HEK293 (cell line): ENCODE results near the gene TSPEAR.

Experiments
- BCL11B ChIP-seq: fragments of 450-650 bp; formaldehyde crosslinking; IDR thresholded peaks from 2 replicates; pipeline ENCODE4 v1.5.1; 2016; ENCODE audit warnings: low read depth, missing biosample characterization, missing genetic modification characterization
- OSR2 ChIP-seq: fragments of 450-650 bp; formaldehyde crosslinking; IDR thresholded peaks from 2 replicates; pipeline ENCODE4 v1.5.1; 2016; ENCODE audit warnings: missing biosample characterization, missing genetic modification characterization
- PRDM1 ChIP-seq: fragments of 450-650 bp; formaldehyde crosslinking; IDR thresholded peaks from 2 replicates; pipeline ENCODE4; 2016; ENCODE audit warnings: missing biosample characterization, missing genetic modification characterization
- SP7 ChIP-seq: fragments of 450-650 bp; formaldehyde crosslinking; IDR thresholded peaks from 2 replicates; pipeline ENCODE4 v1.5.1; 2016; ENCODE audit warnings: missing biosample characterization, missing genetic modification characterization
- ZNF121 ChIP-seq: fragments of 450-650 bp; formaldehyde crosslinking; IDR thresholded peaks from 2 replicates; pipeline ENCODE4 v1.5.1; 2016; ENCODE audit warnings: missing biosample characterization, missing genetic modification characterization
- ZNF146 ChIP-seq: fragments of 450-650 bp; formaldehyde crosslinking; IDR thresholded peaks from 2 replicates; pipeline ENCODE4 v1.5.1; 2016; ENCODE audit warnings: missing biosample characterization, missing genetic modification characterization
- ZNF223 ChIP-seq: fragments of 450-650 bp; formaldehyde crosslinking; IDR thresholded peaks from 2 replicates; pipeline ENCODE4 v1.5.1; 2016; ENCODE audit warnings: missing biosample characterization, missing genetic modification characterization
- ZNF394 ChIP-seq: fragments of 450-650 bp; formaldehyde crosslinking; IDR thresholded peaks from 2 replicates; pipeline ENCODE4 v1.5.1; 2016; ENCODE audit warnings: missing biosample characterization, missing genetic modification characterization, mild to moderate bottlenecking, moderate library complexity, borderline replicate concordance
- ZNF404 ChIP-seq: fragments of 450-650 bp; formaldehyde crosslinking; IDR thresholded peaks from 2 replicates; pipeline ENCODE4 v1.5.1; 2017; ENCODE audit warnings: missing biosample characterization, missing genetic modification characterization
- ZNF423 ChIP-seq: fragments of 450-650 bp; formaldehyde crosslinking; IDR thresholded peaks from 2 replicates; pipeline ENCODE4 v1.5.1; 2016; ENCODE audit warnings: missing biosample characterization, missing genetic modification characterization
- ZNF514 ChIP-seq: fragments of 450-650 bp; formaldehyde crosslinking; IDR thresholded peaks from 2 replicates; pipeline ENCODE4 v1.5.1; 2016; ENCODE audit warnings: missing biosample characterization, missing genetic modification characterization
- ZNF529 ChIP-seq: fragments of 450-650 bp; formaldehyde crosslinking; IDR thresholded peaks from 2 replicates; pipeline ENCODE4 v1.5.1; 2017; ENCODE audit warnings: missing genetic modification characterization, missing biosample characterization; ENCODE audit not compliant: insufficient replicate concordance
- ZNF629 ChIP-seq: fragments of 450-650 bp; formaldehyde crosslinking; IDR thresholded peaks from 2 replicates; pipeline ENCODE4 v1.5.1; 2017; ENCODE audit warnings: missing biosample characterization, missing genetic modification characterization
- ZNF654 ChIP-seq: fragments of 450-650 bp; formaldehyde crosslinking; IDR thresholded peaks from 2 replicates; pipeline ENCODE4 v1.5.1; 2016; ENCODE audit warnings: low read depth, missing biosample characterization, missing genetic modification characterization
- TF ChIP-seq, protein P1 (sequence below): fragments of 450-650 bp; formaldehyde crosslinking; optimal IDR thresholded peaks from 2 replicates; pipeline ENCODE3; 2016; ENCODE audit warnings: missing biosample characterization, mild to moderate bottlenecking, missing genetic modification characterization
- TF ChIP-seq, protein P2 (sequence below): fragments of 450-650 bp; formaldehyde crosslinking; conservative IDR thresholded peaks from 2 replicates; pipeline ENCODE4 v1.5.1; 2016; ENCODE audit warnings: low read depth, missing biosample characterization, missing genetic modification characterization
- TF ChIP-seq, protein P3 (sequence below): fragments of 450-650 bp; formaldehyde crosslinking; IDR thresholded peaks from 2 replicates; pipeline ENCODE4 v1.5.1; 2017; ENCODE audit warnings: missing biosample characterization, missing genetic modification characterization
- TF ChIP-seq, protein P4 (sequence below): fragments of 450-650 bp; formaldehyde crosslinking; IDR thresholded peaks from 2 replicates; pipeline ENCODE4 v1.5.1; 2016; ENCODE audit warnings: missing biosample characterization, missing genetic modification characterization
- TF ChIP-seq, protein P5 (sequence below): fragments of 450-650 bp; formaldehyde crosslinking; IDR thresholded peaks from 2 replicates; pipeline ENCODE4 v1.5.1; 2016; ENCODE audit warnings: missing biosample characterization, missing genetic modification characterization
- TF ChIP-seq, protein P6 (sequence below): fragments of 450-650 bp; formaldehyde crosslinking; IDR thresholded peaks from 2 replicates; pipeline ENCODE4 v1.5.1; 2016; ENCODE audit warnings: missing biosample characterization, missing genetic modification characterization
- TF ChIP-seq, protein P7 (sequence below): fragments of 450-650 bp; formaldehyde crosslinking; IDR thresholded peaks from 2 replicates; pipeline ENCODE4 v1.5.1; 2016; ENCODE audit warnings: missing biosample characterization, missing genetic modification characterization

The TSPEAR gene

DNA sequence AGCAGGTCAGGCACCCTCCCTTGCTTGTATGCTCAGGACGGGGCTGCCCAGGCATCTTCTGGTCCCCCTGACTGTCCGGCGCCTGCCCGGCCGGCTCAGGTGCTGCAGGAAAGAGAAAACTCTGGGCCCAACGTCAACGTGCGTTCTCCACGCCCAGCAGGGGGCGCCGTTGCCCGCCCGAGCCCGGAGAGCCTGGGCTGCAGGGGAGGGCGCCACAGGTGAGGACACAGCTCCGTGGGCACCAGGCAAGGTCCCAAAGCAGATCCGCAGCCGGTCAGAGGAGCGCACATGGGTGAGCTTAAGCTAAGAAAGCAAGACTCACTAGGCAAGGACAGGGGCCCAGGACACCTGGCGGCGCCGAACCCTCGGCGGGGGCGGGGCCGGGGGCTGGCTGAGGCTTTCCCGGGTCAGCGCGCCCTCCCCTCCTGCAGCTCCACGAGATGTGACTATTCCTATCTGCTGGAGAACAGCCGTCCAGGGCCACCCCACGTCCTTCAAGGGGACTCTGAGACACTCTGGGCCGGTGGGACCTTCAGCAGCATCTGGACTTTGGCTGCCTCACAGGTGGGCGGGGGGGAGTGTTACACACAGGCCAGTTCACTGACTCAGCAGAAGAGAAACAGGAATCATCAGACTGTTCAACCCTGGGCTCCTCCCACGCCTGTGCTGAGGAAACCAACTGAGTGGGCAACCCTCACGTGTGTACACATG is 200.7 kb downstream of the TSPEAR start (continued):
- TF ChIP-seq ZNF514 (tag by site-specific recombination), result no peak
- TF ChIP-seq, protein P1, sequence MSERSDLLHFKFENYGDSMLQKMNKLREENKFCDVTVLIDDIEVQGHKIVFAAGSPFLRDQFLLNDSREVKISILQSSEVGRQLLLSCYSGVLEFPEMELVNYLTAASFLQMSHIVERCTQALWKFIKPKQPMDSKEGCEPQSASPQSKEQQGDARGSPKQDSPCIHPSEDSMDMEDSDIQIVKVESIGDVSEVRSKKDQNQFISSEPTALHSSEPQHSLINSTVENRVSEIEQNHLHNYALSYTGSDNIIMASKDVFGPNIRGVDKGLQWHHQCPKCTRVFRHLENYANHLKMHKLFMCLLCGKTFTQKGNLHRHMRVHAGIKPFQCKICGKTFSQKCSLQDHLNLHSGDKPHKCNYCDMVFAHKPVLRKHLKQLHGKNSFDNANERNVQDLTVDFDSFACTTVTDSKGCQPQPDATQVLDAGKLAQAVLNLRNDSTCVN (tag by site-specific recombination), result peak; percentile 28
- TF ChIP-seq, protein P2, sequence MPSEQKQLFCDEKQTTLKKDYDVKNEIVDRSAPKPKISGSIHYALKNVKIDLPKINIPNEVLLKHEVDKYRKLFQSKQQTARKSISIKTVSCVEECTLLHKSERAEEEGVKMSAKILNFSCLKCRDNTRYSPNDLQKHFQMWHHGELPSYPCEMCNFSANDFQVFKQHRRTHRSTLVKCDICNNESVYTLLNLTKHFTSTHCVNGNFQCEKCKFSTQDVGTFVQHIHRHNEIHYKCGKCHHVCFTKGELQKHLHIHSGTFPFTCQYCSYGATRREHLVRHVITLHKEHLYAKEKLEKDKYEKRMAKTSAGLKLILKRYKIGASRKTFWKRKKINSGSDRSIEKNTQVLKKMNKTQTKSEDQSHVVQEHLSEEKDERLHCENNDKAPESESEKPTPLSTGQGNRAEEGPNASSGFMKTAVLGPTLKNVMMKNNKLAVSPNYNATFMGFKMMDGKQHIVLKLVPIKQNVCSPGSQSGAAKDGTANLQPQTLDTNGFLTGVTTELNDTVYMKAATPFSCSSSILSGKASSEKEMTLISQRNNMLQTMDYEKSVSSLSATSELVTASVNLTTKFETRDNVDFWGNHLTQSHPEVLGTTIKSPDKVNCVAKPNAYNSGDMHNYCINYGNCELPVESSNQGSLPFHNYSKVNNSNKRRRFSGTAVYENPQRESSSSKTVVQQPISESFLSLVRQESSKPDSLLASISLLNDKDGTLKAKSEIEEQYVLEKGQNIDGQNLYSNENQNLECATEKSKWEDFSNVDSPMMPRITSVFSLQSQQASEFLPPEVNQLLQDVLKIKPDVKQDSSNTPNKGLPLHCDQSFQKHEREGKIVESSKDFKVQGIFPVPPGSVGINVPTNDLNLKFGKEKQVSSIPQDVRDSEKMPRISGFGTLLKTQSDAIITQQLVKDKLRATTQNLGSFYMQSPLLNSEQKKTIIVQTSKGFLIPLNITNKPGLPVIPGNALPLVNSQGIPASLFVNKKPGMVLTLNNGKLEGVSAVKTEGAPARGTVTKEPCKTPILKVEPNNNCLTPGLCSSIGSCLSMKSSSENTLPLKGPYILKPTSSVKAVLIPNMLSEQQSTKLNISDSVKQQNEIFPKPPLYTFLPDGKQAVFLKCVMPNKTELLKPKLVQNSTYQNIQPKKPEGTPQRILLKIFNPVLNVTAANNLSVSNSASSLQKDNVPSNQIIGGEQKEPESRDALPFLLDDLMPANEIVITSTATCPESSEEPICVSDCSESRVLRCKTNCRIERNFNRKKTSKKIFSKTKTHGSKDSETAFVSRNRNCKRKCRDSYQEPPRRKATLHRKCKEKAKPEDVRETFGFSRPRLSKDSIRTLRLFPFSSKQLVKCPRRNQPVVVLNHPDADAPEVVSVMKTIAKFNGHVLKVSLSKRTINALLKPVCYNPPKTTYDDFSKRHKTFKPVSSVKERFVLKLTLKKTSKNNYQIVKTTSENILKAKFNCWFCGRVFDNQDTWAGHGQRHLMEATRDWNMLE (tag by site-specific recombination), result no peak
- TF ChIP-seq ZNF423 (tag by site-specific recombination), result peak; percentile 12; the same call in 1 of the 2 replicates
- 0 out of 2 replicates have a peak, but pooled peaks have one; percentile 29 for TF ChIP-seq ZNF629 (tag by site-specific recombination)
- TF ChIP-seq, protein P3, sequence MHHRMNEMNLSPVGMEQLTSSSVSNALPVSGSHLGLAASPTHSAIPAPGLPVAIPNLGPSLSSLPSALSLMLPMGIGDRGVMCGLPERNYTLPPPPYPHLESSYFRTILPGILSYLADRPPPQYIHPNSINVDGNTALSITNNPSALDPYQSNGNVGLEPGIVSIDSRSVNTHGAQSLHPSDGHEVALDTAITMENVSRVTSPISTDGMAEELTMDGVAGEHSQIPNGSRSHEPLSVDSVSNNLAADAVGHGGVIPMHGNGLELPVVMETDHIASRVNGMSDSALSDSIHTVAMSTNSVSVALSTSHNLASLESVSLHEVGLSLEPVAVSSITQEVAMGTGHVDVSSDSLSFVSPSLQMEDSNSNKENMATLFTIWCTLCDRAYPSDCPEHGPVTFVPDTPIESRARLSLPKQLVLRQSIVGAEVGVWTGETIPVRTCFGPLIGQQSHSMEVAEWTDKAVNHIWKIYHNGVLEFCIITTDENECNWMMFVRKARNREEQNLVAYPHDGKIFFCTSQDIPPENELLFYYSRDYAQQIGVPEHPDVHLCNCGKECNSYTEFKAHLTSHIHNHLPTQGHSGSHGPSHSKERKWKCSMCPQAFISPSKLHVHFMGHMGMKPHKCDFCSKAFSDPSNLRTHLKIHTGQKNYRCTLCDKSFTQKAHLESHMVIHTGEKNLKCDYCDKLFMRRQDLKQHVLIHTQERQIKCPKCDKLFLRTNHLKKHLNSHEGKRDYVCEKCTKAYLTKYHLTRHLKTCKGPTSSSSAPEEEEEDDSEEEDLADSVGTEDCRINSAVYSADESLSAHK (tag by site-specific recombination), result no peak
- TF ChIP-seq ZNF404 (tag by site-specific recombination), result no peak
- no peak for TF ChIP-seq ZNF146 (tag by site-specific recombination)
- TF ChIP-seq ZNF654 (tag by site-specific recombination), result peak; percentile 74
- no peak for TF ChIP-seq ZNF394 (tag by site-specific recombination)
- TF ChIP-seq ZNF121 (tag by site-specific recombination), result no peak; the same call in 1 of the 2 replicates
- TF ChIP-seq PRDM1 (tag by site-specific recombination), result no peak
- TF ChIP-seq, protein P4, sequence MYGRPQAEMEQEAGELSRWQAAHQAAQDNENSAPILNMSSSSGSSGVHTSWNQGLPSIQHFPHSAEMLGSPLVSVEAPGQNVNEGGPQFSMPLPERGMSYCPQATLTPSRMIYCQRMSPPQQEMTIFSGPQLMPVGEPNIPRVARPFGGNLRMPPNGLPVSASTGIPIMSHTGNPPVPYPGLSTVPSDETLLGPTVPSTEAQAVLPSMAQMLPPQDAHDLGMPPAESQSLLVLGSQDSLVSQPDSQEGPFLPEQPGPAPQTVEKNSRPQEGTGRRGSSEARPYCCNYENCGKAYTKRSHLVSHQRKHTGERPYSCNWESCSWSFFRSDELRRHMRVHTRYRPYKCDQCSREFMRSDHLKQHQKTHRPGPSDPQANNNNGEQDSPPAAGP, result peak; percentile 28; the same call in 1 of the 2 replicates
- no peak for TF ChIP-seq ZNF529 (tag by site-specific recombination)
- TF ChIP-seq OSR2, result no peak
- TF ChIP-seq, protein P5, sequence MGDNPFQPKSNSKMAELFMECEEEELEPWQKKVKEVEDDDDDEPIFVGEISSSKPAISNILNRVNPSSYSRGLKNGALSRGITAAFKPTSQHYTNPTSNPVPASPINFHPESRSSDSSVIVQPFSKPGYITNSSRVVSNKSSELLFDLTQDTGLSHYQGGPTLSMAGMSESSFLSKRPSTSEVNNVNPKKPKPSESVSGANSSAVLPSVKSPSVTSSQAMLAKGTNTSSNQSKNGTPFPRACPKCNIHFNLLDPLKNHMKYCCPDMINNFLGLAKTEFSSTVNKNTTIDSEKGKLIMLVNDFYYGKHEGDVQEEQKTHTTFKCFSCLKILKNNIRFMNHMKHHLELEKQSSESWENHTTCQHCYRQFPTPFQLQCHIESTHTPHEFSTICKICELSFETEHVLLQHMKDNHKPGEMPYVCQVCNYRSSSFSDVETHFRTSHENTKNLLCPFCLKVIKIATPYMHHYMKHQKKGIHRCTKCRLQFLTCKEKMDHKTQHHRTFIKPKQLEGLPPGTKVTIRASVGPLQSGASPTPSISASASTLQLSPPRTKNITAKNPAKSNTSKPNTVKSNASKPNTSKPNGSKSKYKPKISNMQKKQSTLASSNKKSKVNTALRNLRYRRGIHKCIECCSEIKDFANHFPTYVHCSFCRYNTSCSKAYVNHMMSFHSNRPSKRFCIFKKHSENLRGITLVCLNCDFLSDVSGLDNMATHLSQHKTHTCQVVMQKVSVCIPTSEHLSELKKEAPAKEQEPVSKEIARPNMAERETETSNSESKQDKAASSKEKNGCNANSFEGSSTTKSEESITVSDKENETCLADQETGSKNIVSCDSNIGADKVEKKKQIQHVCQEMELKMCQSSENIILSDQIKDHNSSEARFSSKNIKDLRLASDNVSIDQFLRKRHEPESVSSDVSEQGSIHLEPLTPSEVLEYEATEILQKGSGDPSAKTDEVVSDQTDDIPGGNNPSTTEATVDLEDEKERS (tag by site-specific recombination), result no peak
- TF ChIP-seq BCL11B (tag by site-specific recombination), result no peak
- TF ChIP-seq, protein P6, sequence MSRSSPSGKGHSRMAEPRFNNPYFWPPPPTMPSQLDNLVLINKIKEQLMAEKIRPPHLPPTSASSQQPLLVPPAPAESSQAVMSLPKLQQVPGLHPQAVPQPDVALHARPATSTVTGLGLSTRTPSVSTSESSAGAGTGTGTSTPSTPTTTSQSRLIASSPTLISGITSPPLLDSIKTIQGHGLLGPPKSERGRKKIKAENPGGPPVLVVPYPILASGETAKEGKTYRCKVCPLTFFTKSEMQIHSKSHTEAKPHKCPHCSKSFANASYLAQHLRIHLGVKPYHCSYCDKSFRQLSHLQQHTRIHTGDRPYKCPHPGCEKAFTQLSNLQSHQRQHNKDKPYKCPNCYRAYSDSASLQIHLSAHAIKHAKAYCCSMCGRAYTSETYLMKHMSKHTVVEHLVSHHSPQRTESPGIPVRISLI (tag by site-specific recombination), result no peak
- TF ChIP-seq, protein P7, sequence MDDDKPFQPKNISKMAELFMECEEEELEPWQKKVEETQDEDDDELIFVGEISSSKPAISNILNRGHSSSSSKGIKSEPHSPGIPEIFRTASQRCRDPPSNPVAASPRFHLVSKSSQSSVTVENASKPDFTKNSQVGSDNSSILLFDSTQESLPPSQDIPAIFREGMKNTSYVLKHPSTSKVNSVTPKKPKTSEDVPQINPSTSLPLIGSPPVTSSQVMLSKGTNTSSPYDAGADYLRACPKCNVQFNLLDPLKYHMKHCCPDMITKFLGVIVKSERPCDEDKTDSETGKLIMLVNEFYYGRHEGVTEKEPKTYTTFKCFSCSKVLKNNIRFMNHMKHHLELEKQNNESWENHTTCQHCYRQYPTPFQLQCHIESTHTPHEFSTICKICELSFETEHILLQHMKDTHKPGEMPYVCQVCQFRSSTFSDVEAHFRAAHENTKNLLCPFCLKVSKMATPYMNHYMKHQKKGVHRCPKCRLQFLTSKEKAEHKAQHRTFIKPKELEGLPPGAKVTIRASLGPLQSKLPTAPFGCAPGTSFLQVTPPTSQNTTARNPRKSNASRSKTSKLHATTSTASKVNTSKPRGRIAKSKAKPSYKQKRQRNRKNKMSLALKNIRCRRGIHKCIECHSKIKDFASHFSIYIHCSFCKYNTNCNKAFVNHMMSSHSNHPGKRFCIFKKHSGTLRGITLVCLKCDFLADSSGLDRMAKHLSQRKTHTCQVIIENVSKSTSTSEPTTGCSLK (tag by site-specific recombination), result no peak
- TF ChIP-seq SP7 (tag by site-specific recombination), result peak; percentile 54; the same call in 1 of the 2 replicates
- no peak for TF ChIP-seq ZNF223
